HG03159 (cell line): Measurements from ENCODE around the gene SLC6A12.
"Not testable (repeated sequence)": the region's sequence is repeated elsewhere in the genome, so short reads cannot be mapped to it uniquely, and the experiment has no call there.

ENCODE experiments used
- ATAC-seq: cut with Tn5 transposase; IDR thresholded peaks from one replicate; pipeline ENCODE4 v1.9.1; 2021; ENCODE audit warnings: mild to moderate bottlenecking, moderate library complexity; ENCODE audit not compliant: unreplicated experiment

Gene SLC6A12

DNA sequence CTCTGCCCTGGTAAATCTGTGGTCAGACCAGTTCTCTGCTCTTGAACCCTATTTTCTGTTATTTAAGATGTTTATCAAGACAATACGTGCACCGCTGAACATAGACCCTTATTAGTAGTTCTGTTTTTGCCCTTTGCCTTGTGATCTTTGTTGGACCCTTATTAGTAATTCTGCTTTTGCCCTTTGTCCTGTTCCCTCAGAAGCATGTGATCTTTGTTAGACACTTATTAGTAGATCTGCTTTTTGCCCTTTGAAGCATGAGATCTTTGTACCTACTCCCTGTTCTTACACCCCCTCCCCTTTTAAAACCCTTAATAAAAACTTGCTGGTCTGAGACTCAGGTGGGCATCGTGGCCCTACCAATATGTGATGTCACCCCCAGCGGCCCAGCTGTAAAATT is 22.0 kb upstream of the SLC6A12 start:
- not testable (repeated sequence) for ATAC-seq

DNA sequence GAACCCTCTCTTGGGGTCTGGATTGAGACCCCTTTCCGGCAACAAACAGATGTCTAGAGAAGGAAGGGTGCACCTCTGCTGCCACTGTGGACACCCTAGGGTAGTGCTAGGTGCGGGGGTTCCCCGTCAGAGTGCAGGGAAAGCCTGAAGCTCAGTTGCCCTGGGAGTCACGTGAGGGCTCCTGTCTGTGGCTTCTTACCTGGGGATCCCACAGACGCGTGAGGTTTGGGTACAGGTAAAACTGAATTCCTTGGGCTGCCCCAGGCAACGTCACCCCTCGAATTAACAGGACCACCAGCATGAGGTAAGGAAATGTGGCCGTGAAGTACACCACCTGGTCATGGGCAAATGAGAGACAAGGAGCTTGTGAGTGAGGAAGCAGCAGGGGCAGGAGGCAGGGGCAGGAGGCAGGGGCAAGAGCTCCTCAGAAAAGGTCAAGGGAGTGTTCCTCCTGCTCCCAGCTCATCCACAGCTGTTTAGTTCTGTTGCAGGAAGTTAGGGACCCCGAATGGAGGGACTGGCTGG is 21.0 kb upstream of the SLC6A12 start:
- ATAC-seq, result no peak

DNA sequence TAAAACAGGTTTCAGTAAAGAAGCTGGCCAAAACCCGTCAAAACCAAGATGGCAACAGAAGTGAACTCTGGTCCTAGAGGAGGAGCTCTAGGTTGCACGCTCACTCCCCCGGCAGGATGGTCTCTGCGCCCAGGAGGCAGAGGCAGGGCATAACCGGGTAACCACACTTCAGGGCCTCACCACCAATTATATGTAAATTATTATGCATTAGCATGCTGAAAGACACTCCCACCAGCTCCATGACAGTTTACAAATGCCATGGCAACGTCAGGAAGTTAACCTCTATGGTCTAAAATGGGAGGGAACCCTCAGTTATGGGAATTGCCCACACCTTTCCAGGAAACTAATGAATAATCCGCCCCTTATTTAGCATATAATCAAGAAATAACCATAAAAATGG is 20.1 kb upstream of the SLC6A12 start:
- ATAC-seq, result no peak

DNA sequence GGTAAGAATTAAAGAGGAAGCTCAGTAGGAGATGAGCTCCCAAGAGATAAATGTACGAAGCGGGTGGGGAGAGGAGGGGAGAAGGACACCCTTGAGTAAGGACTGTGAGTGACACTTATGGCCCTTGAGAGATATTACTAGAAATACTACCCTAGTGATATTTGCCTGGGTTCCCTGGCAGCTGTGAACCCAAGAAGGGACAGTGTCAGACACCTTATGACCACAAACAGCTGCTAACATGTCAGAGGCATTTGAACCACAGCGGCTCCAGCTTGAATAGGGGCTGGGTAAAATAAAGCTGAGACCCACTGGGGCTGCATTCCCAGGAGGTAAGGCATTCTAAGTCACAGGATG is 19.6 kb upstream of the SLC6A12 start:
- no peak for ATAC-seq

DNA sequence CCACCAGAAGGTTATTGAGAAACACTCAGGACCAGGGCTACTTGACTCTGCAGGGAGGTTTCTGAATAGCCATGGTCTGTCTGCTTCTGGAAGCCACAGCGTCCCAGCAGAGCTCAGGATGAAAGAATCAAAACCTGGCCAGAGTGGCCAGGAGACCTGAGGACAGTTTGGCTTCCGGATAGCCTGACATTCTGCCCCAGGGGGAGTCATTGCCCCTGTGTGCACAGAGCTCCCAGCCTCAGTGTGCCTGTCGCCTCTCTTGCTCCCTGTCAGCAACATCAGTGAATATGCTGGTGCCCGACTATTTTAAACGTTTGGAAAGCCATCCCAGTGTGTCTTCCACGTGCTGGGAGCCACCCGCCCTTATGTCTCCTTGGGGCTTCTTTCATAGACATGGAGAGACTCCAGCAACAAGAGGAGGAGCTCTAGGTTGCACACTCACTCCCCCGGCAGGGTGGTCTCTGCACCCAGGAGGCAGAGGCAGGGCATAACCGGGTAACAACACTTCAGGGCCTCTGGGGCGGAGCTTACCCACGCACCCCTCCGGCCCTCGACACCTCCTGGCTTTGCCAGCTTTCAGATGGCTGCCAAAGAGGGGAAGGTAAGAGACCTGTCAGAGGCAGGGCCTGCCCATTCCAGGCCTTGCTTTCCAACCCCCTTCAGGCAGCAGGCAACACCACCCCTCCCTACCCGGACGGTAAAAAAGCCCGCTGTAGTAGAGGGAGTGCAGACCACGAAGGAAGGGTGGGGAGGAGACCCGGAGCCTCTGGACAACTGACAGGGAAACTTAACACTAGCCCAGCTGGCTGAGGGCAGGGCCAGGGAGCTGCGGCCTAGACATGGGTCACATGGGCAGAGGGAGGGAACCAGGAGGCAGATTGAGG is 19.0 kb upstream of the SLC6A12 start:
- ATAC-seq, result no peak

DNA sequence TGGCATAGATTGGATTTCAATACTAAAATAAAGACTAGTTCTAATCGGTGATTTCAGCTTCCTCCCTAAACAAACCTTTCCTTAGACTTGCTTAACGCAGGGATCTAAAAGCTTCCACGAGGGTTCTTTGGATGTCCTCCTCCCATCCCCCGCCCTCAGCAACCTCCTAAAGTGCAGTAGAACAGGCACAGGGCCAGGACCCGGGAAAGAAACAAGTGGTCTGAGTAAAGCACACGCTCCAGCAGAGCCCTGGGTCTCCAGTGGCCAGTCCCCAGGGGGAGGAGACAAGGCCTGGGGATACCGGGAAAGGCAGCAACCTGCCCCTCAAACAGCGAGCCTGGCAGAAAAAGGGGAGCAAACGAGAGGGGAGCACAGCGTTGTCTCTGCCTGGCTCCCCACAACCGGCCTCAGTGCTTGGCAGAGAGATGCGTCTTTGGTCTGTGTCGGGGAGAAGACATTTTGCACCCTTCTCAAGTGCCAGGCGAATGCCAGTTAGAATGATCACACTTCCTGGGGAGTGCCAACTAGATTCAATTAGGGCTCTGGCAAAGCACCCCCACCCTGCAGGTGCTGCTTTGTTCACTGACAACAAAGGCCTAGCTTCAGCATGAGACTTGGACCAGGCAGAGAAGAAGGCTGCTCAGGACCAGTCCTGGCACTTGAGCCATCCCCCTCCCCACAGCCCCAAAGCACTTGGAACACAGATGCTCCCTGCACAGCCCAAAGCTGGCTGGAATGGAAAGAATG is 17.1 kb upstream of the SLC6A12 start:
- ATAC-seq, result no peak

DNA sequence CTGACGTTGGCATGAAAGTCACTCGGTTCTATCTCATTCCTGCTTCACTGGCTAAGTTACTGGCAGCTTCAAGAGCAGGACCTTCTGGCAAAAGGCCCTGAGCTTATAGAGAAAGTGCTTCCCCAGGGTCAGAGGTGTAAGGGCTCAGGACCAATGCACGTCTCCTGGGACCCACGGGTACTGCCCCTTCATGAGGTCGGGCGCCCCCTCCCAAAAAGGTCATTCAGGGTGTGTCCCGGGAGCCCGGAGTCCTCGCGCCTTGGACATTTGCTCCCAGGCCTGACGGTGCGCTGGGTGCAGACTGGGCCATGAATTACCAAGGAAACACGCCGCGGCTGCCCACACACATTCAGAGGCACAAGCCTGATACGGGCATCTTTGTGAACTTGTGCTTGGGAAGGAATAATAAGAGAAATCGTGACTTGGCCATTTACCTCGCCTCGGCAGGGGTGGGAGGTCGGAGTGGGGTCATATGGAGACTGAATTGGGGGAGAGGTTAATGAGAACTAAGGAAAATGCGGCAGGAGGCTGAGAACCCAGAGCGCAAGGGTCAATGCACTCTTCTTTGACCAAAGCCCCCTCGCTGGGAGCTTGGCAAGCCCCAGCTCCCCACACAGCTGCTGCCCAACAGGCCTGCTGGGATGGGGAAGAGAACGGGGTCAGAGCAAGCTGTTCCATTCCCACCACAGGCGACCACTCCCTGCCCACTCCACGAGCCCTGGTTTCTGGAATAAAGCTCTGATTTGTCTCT is 15.7 kb upstream of the SLC6A12 start:
- ATAC-seq, result no peak

DNA sequence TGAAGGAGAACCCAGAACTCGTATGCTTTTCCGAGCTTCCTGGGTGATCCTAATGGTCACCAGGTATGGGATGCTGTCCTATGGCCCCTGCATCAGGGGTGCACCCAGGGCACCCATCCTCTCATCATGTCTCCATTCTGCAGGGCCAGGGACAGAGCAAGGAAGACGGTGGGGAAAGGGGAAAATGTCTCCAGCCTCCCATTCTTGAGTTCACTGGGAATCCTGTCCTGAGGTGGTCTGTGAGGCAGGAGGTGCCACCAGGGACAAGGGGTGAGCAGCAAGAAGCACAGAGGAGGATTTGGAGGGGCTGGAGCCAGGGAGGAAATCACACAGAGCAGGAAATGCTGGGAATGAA is 14.9 kb upstream of the SLC6A12 start:
- no peak for ATAC-seq

DNA sequence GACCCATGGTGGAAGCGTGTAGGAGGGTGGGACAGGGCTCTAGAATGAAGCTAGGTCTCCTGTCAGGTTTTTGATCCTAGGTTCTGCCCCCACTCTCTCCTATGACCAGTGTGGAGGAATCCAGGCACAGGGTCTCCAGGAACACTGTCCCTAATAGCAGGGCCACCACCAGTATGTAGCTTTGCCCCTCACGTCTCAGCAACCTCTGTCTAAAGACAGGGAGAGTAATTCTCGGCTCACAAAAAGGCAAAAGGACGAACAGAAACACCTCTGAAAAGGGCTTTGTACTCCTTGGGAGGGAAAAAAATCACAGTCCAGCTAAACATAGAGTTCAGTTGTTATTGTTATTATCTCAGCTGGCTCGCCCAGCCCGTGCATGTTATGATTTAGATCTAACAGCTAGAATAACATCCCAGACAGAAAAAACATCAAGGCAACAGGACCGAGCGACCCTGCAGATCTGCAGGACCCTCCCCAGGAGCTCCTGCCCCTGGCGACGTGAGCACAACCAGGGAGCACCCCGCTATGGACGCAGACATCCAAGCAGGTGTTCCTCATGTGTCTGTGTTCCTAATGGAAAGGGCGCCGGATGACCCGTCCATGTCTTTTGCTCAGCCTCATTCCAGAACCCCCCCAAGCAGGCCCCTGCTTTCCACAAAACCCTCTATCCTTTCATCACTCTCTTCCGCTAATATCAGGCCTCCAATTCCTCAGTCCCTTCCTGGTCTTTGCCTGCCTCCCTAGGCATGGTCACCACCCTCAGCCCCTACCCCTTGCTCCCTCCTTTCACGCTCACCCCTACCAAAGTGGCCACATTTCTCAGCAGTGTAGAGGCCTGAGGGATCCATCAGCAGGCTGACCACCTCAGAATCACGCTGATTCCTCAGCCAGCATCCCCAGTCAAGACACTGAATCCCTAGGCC is 14.2 kb upstream of the SLC6A12 start:
- ATAC-seq, result no peak

DNA sequence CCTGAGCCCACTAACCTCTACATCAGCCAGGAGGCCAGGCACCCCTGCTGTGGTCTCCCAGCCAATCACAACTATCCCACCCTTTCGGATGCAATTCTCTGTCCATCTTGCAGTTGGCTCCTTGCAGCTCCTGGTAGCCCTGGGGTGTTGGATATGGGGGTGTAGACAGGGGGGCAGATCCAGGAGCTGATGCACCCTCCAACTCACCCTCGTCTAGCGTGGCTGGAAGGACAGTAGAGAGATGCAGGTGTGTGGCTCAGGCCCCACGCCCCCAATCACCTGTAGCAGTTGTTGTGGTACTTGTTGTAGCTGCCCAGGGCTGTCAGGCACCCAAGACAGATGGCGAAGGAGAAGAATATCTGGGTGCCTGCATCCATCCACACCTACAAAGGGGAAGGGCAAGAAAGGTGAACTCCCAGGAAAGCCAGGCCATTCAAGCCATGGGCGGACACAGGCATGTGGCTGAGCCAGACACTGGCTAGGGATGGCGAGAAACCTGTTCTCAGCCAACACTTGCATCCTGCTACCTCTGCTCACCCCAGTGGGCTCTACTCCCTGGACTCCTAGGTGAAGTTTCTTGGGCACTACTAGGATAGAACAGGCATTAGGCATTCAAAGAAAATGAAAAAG is 13.4 kb upstream of the SLC6A12 start:
- ATAC-seq, result no peak

DNA sequence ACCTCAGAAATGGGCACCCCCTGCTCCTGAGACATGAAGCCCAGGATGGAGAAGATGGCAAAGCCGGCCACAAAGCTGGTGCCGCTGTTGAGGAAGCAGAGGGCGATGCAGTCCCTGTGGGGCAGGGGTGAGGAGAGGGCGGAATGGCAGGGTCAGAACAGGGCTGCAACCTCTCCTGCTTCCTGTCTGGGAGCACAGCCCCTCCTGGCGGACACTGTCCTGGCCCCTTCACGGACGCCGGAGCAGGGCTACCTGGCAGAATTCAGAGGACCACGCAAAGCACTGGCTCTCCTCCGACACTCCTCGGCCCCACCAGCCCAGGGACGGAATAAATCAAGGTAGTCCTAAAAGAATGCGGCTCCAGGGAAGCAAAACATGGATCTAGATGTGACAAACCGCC is 12.4 kb upstream of the SLC6A12 start:
- no peak for ATAC-seq

DNA sequence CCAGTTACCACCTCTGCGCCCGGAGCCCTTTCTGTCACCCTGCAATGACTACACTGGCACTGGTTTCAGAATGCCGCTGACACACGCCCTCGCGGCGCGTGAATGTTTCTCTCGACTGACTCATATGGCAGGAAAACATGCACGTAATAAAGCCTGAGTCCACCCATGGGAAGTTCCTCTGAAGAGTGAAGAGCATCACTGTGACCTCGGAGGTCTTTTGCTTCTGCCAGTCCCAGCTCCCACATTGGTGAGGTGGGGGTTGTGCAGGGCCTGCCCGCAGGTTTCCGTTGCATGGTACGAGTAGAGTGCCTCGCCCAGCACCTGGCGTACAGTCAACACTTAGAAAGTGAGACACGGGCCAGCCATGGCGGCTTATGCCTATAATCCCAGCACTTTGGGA is 11.1 kb upstream of the SLC6A12 start:
- ATAC-seq, result no peak

DNA sequence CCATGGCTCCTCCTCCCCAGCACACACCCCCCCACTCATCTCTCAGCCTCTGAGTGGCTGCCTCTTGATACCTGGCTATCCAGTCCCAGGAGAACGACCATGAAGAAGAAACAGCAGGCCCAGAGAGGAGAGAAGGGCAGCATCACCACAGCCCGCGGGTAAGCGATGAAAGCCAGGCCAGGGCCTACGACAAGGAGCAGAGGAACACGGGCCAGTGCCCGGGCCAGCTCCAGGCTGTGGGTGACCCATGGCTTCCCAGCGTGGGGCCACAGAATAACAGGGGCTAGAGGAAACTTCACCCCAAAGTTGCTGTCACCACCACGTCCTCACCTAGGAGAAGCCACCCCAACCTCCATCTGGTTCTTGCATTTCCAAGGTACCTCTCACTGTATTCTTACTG is 10.4 kb upstream of the SLC6A12 start:
- no peak for ATAC-seq

DNA sequence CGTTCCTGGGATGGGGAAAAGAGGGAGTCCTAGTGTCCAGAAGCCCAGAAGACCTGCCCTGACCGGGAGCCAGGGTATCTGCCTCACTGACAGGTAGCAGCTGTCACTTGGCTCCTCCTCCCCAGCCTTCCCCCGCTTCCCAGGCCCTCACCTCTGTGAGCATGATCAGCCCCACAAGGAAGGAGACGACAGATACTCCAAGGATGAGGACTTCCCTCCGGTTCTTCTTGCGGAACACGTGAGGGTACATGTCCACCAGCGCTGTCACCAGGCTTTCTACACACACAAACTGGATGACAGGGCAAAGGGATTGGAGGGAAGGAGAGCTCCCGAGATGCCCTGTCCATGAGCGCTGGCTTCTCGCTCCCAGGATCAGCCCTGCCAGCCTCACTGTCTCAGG is 9.9 kb upstream of the SLC6A12 start:
- no peak for ATAC-seq

DNA sequence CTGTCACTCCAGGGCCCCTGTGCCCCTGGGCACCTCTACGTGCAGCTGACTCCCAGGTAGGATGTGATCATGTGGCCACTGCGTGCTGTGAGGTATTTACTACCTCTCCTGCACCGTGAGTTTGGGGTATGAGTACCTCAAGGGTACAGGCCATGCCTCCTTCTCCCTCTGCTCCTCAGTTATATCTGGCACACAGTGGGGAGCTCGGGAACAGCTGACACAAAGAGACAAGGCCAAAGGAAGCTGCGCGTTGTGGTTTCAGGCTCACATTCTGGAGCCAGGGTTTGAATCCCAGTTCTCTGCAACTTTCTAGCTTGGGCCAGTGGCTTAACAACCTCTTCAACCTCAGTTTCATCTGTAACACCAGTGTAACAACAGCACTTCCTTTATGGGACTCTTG is 7.8 kb upstream of the SLC6A12 start:
- no peak for ATAC-seq

DNA sequence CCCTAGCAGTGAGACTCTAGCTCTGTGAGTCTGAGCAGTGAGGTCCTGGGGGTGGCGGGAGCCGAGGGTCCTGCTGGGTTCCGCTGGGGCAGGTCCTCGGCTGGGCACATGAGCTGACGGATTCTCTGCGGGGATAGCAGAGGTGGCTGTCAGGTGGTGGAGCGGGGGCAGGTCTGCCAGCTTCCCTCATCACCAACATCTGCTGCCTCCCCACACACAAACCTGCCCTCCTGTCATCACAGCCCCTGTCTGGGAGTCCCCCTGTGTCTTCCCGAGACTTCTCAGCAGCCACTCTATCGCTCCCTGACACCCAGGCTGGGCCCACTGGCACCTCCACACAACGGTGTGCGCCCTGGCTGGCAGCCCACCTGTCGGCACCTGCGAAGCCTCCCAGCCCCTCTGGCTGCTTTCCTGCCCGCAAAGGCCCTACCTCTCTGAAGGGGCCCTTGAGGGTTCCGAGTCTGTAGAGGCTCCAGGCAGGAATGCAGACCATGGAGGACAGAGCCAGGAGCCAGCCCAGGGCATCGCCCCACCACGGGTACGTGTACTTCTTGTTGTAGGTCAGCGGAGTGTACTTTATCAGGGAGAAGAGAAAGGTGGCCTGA is 7.1 kb upstream of the SLC6A12 start:
- no peak for ATAC-seq

DNA sequence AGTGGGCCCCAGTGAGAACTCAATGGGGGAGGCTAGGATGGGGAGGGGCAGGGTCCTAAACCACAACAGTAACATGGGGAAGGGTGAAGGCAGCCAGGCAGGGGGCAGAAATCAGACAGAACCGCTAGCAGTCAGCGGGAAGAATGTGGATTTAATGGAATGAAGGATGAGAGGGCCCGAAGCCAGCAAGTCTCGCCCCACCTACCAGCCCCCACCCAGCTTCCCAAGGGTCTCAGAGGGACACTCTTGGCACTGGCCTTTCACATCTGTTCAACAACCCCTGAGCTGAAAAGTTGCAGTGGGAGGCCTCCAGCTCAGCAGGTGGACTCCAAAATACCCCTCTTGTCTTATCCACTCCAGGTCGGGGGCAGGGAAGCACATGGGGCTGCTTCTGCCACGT is 6.5 kb upstream of the SLC6A12 start:
- ATAC-seq, result no peak

DNA sequence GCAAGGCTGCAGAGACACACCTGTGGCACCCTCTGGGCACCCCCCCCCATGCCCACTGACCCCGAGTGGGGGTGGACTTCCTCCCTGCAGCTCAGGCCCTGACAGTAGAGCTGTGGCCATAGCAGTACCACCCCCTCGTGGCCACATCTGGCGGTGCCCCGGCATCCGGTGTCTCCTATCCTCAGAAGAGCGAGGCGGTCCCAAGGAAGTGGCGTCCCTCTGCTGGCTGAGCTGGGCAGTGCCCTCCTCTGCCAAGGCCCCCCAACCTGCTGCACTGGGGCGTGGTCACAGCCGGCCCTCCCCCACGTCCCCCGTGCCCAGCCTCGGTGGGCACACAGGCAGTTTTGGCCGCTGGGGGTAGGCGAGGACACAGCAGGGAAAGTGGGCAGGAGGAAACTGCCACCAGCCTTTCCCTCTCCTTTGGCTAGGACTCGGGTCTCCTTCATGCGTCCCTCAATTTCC is 6.0 kb upstream of the SLC6A12 start:
- ATAC-seq, result no peak

DNA sequence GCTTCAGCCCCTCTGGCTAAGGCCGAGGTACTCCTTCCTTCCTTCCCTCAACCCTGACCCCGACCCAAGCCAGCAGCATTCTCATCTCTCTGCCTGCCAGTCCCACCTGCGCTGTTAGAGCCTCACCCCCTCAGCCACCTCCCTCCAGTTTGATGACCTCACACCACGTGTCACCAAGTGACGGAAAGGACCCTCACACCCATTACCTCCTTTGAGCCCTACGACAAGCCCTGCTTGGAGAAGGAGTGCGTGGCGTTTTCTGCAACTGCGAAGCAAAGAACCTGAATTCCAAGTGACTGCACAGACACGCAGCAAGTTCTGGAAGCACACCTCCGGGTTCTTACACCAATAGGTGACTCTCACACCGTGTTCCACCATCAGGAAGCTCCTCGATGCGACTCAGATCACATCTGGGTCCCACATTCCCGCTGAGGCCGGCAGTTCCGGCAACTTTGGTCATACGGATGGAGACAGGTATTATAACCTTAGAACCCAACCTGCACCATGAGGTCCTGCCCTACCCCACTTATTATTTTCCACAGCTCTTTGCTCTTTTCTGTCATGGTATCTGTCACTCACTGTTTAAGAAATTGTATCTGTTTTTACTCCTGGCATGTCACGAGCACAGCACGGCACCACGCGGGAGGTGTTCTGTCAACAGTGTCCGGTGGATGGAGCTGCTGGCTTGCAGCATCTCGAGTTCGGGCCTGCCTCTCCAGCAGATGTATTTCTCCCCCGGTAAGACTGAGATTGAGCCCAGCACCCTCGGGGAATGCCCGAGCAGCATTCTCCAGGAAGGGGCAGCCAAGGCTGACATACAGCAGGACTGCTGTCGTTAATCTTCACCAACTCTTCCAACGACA is 5.0 kb upstream of the SLC6A12 start:
- ATAC-seq, result no peak
